ENCODE measurements around the gene ZKSCAN3. TPM values are rescaled to one million over a fixed set of nuclear protein-coding genes. Genes with fewer than 3 reads are reported as not detected.

ZKSCAN3 gene
- total RNA-seq, 2 donors from 2014 or later: 1.3 to 1.6 TPM

GRCh38 chr6:28330041-28330440 lies 19.7 kb upstream of the ZKSCAN3 start:
- no peak overlapping the region for H3K4me3 ChIP-seq
- no peaks in the 10 kb centered on the region for H3K27me3 ChIP-seq
- ATAC-seq: no peak
- peaks cover 7% of the 10 kb centered on the region for H3K4me1 ChIP-seq
- H3K36me3 ChIP-seq (replicated peaks in 1 of 2; ENCODE audit: insufficient read depth in 1 of 2, low read depth in 2 of 2): peaks cover 14 to 17% of the 10 kb centered on the region in 2 donors
- no peak for TF ChIP-seq CTCF (IDR thresholded peaks at IDR 0.05)
- no peak for TF ChIP-seq POLR2A (IDR thresholded peaks at IDR 0.05)
- H3K27ac ChIP-seq: no peak overlapping the region
- intact Hi-C loops (cut with DNase I): loop anchor here (10.0 kb wide), 1 partner anchor 65 kb away; the partner anchor contains the start of gene ZSCAN26
- WGBS, 2 donors: 22 to 37% methylated on average over 1 of the region's 1 CpG
- DNase-seq: no peak
- H3K9me3 ChIP-seq: peaks cover 0 to 25% (median 7%) of the 10 kb centered on the region in 3 donors

GRCh38 chr6:28333047-28333446 lies 16.7 kb upstream of the ZKSCAN3 start:
- intact Hi-C loops (cut with DNase I): loop anchor here (10.0 kb wide), 1 partner anchor 68 kb away; the partner anchor contains the start of gene ZSCAN26
- Histone ChIP-seq H3K27ac (no peak overlapping the region), H3K4me1 (peaks cover 18% of the 10 kb centered on the region), H3K4me3 (no peak overlapping the region), H3K36me3 (replicated peaks in 1 of 2; ENCODE audit: insufficient read depth in 1 of 2, low read depth in 2 of 2) (no peaks in the 10 kb centered on the region), H3K27me3 (no peaks in the 10 kb centered on the region), H3K9me3 (no peaks in the 10 kb centered on the region)
- no peak for DNase-seq
- TF ChIP-seq POLR2A (IDR thresholded peaks at IDR 0.05): no peak
- no peak for TF ChIP-seq CTCF (IDR thresholded peaks at IDR 0.05)
- no peak for ATAC-seq
- WGBS, 2 donors: 86 to 91% methylated on average over 2 of the region's 2 CpGs

- Histone ChIP-seq H3K4me1 (peaks cover 18% of the 10 kb centered on the region), H3K27ac (no peak overlapping the region), H3K36me3 (replicated peaks in 1 of 2; ENCODE audit: insufficient read depth in 1 of 2, low read depth in 2 of 2) (no peaks in the 10 kb centered on the region), H3K27me3 (no peaks in the 10 kb centered on the region), H3K9me3 (no peaks in the 10 kb centered on the region), H3K4me3 (no peak overlapping the region)
- intact Hi-C loops (cut with DNase I): loop anchor here (10.0 kb wide), 1 partner anchor 69 kb away; the partner anchor contains the start of gene ZSCAN26
- DNase-seq: no peak
- ATAC-seq: no peak
- 76 to 96% methylated on average over 1 of the region's 1 CpG for WGBS, 2 donors
- TF ChIP-seq CTCF (IDR thresholded peaks at IDR 0.05): no peak
- no peak for TF ChIP-seq POLR2A (IDR thresholded peaks at IDR 0.05)
Measured at GRCh38 chr6:28333599-28334018, 16.1 kb upstream of the ZKSCAN3 start.

GRCh38 chr6:28334286-28335039 lies 15.3 kb upstream of the ZKSCAN3 start:
- H3K27me3 ChIP-seq: no peaks in the 10 kb centered on the region
- DNase-seq (no peak), ATAC-seq (no peak)
- TF ChIP-seq CTCF (IDR thresholded peaks at IDR 0.05): no peak
- TF ChIP-seq POLR2A (IDR thresholded peaks at IDR 0.05): no peak
- H3K4me1 ChIP-seq: peaks cover 18% of the 10 kb centered on the region
- H3K27ac ChIP-seq: peak overlapping the region in 3 of 4 donors; percentile 94 to 99 (median 99)
- intact Hi-C loops (cut with DNase I): loop anchor here (10.0 kb wide), 1 partner anchor 70 kb away; the partner anchor contains the start of gene ZSCAN26
- no peaks in the 10 kb centered on the region for H3K9me3 ChIP-seq
- 81 to 82% methylated on average over 7 of the region's 7 CpGs for WGBS, 2 donors
- no peaks in the 10 kb centered on the region for H3K36me3 ChIP-seq (replicated peaks in 1 of 2; ENCODE audit: insufficient read depth in 1 of 2, low read depth in 2 of 2)
- no peak overlapping the region for H3K4me3 ChIP-seq

Measured in body of pancreas (tissue), 4 donors.